IMR-90 (cell line): ENCODE measurements around the gene PPP2R1B.

ENCODE experiments used
- BHLHE40 ChIP-seq: fragments of 150-350 bp; IDR thresholded peaks from 2 replicates; pipeline ENCODE4 v1.6.1; 2016; ENCODE audit warnings: mild to moderate bottlenecking, low read depth, low read length
- FOS ChIP-seq: fragments of 150-350 bp; IDR thresholded peaks from 2 replicates; pipeline ENCODE4 v1.6.1; 2016; ENCODE audit warnings: low read depth, low read length
- MAFK ChIP-seq: IDR thresholded peaks from 2 replicates; pipeline ENCODE4 v1.6.1; 2012; ENCODE audit warnings: low read depth, low read length, improper control_type of control experiment
- NFE2L2 ChIP-seq: fragments of 150-350 bp; IDR thresholded peaks from 2 replicates; pipeline ENCODE4 v1.6.1; 2016; ENCODE audit warnings: low read depth, mild to moderate bottlenecking, low read length
- POLR2A ChIP-seq: IDR thresholded peaks from 2 replicates; pipeline ENCODE4 v1.6.1; 2012; ENCODE audit warnings: mild to moderate bottlenecking, low read depth, low read length
- SMC3 ChIP-seq: fragments of 150-350 bp; IDR thresholded peaks from 2 replicates; pipeline ENCODE4 v1.6.1; 2016; ENCODE audit warnings: low read depth, mild to moderate bottlenecking, antibody characterized with exemption, low read length, moderate library complexity
- TF ChIP-seq, protein P1 (sequence below): conservative IDR thresholded peaks from 2 replicates; pipeline ENCODE4 v1.5.1; 2012; ENCODE audit warnings: mild to moderate bottlenecking, low read depth, low read length, improper control_type of control experiment

DNA sequence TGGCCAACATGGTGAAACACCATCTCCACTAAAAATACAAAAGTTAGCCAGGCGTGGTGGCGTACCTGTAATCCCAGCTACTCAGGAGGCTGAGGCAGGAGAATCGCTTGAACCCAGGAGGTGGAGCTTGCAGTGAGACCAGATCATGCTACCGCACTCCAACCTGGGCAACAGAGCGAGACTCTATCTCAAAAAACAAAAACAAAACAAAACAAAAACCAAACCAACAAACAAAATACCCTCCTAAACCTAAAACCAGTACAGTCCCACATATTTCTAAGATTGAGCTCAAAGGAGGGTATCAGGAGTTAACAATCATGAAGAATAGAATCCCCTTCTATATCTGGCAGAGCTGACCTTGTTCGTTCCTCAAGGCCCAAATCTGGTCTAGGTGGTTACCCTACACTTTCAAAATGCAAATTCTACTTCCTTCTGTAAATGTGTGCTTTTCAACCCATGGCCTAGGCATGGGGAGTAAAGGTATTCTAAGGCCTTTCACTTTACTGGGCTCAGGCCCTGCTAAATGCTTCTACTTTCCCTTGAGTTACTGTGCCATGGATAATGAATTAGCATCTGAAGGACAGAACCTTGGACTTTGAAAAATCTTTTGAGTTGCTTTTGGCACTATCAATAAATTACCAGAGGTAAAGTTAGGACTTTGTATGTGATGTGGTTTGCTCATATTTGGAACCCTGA, 10.4 kb upstream of the PPP2R1B start:
- TF ChIP-seq, protein P1, sequence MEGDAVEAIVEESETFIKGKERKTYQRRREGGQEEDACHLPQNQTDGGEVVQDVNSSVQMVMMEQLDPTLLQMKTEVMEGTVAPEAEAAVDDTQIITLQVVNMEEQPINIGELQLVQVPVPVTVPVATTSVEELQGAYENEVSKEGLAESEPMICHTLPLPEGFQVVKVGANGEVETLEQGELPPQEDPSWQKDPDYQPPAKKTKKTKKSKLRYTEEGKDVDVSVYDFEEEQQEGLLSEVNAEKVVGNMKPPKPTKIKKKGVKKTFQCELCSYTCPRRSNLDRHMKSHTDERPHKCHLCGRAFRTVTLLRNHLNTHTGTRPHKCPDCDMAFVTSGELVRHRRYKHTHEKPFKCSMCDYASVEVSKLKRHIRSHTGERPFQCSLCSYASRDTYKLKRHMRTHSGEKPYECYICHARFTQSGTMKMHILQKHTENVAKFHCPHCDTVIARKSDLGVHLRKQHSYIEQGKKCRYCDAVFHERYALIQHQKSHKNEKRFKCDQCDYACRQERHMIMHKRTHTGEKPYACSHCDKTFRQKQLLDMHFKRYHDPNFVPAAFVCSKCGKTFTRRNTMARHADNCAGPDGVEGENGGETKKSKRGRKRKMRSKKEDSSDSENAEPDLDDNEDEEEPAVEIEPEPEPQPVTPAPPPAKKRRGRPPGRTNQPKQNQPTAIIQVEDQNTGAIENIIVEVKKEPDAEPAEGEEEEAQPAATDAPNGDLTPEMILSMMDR, result no peak
- TF ChIP-seq POLR2A, result no peak
- TF ChIP-seq NFE2L2, result no peak
- no peak for TF ChIP-seq SMC3
- TF ChIP-seq MAFK, result no peak
- no peak for TF ChIP-seq FOS
- TF ChIP-seq BHLHE40, result no peak
